Spleen (tissue), 11 donors: ENCODE results near the gene NRL. TPM values are rescaled to one million over a fixed set of nuclear protein-coding genes. Genes with fewer than 3 reads are reported as not detected.
A peak's percentile ranks its signal among the peaks of the same experiment; 100 is the strongest.

Experiments used
- DNase-seq: peaks from one replicate; pipeline ENCODE4 v3.0.0-alpha.2; 2020
- H3K27ac ChIP-seq, 8 donors: fragments of 200-600 bp; sonication (generic) in 7 of 8; 1 replicate in 4 of 8; 2 replicates in 4 of 8; pipeline versions ENCODE4 v1.5.0 to v1.8.0; 2016 to 2021; ENCODE audit warnings: inconsistent platforms in 4 of 8, mild to moderate bottlenecking in 4 of 8, moderate library complexity in 1 of 8
- H3K27me3 ChIP-seq, 7 donors: fragments of 200-600 bp; sonication (generic) in 6 of 7; replicated peaks in 1 of 7; 1 replicate in 4 of 7; 2 replicates in 3 of 7; pipeline versions ENCODE4 v1.5.0 to v1.8.0; 2016 to 2021; ENCODE audit warnings: inconsistent platforms in 3 of 7, mild to moderate bottlenecking in 1 of 7
- H3K36me3 ChIP-seq, 6 donors: fragments of 200-600 bp; sonication (generic) in 5 of 6; 1 replicate in 4 of 6; 2 replicates in 2 of 6; pipeline versions ENCODE4 v1.5.0 to v1.8.0; 2016 to 2021; ENCODE audit warnings: inconsistent platforms in 2 of 6
- H3K4me1 ChIP-seq, 6 donors: fragments of 200-600 bp; sonication (generic) in 5 of 6; 1 replicate in 3 of 6; 2 replicates in 3 of 6; pipeline versions ENCODE4 v1.5.0 to v1.8.0; 2016 to 2021; ENCODE audit warnings: inconsistent platforms in 3 of 6
- H3K4me3 ChIP-seq, 8 donors: fragments of 200-600 bp; sonication (generic) in 7 of 8; 1 replicate in 4 of 8; 2 replicates in 4 of 8; pipeline versions ENCODE4 v1.5.0 to v1.8.0; 2016 to 2021; ENCODE audit warnings: inconsistent platforms in 4 of 8, mild to moderate bottlenecking in 4 of 8, moderate library complexity in 2 of 8
- H3K9me3 ChIP-seq, 8 donors: fragments of 200-600 bp; sonication (generic) in 7 of 8; 1 replicate in 4 of 8; 2 replicates in 4 of 8; pipeline versions ENCODE4 v1.5.0 to v1.8.0; 2016 to 2021; ENCODE audit warnings: inconsistent platforms in 4 of 8
- CTCF ChIP-seq, 11 experiments: fragments of 200-600 bp in 7 of 11; fragments of 450-650 bp in 4 of 11; sonication (generic) in 4 of 11; IDR thresholded peaks in 8 of 11; conservative IDR thresholded peaks in 3 of 11; 1 replicate in 7 of 11; 2 replicates in 4 of 11; pipeline versions ENCODE4 v1.4.0 to v1.8.0; 2016 to 2021; ENCODE audit warnings: antibody characterized with exemption in 11 of 11, inconsistent platforms in 4 of 11, mild to moderate bottlenecking in 1 of 11
- POLR2A ChIP-seq, 3 donors: fragments of 450-650 bp; IDR thresholded peaks; one replicate each; pipeline ENCODE4 v1.5.1; 2017; ENCODE audit warnings: antibody characterized with exemption in 3 of 3, mild to moderate bottlenecking in 1 of 3
- POLR2AphosphoS5 ChIP-seq, 3 donors: sonication (generic); formaldehyde crosslinking; IDR thresholded peaks; one replicate each; pipeline ENCODE4 v1.5.1; 2017; ENCODE audit warnings: antibody characterized with exemption in 3 of 3
- WGBS, 5 donors: extraction: QIAGEN DNeasy Blood & Tissue Kit in 3 of 5; methylation state at CpG; one replicate each; pipeline versions ENCODE4 v1.1.5 to v1.1.7; 2013 to 2018; 5-methylcytosine and 5-hydroxymethylcytosine counted together
- intact Hi-C: fragments of 100-400 bp; cut with DNase I; formaldehyde crosslinking; loops from one replicate; pipeline ENCODE4 v1.15.0; 2023; ENCODE audit warnings: low total_unique reads
- polyA plus RNA-seq, 3 donors: library from polyadenylated mRNA; stranded (reverse); fragments of 200-250 nt; gene quantifications; one replicate each; pipeline ENCODE4 v1.2.1, GENCODE V29; 2013
- total RNA-seq, 7 donors: library from RNA; depleted of rRNA in 3 of 7; stranded (reverse); fragments of >200 nt in 3 of 7; fragmentation: NEBNext Ultra II Directional in 4 of 7; extraction: Animal tissue kit (Norgen Biotek cat#: 25700) in 4 of 7; gene quantifications; one replicate each; pipeline versions ENCODE4 v1.1.0 to v1.2.1, GENCODE V29; 2016 to 2021
- donor health status: healthy with polysubstance abuse.
- donor health status: DM: no; HTN: no; CAD: no; lungs with moderate emphysema.
- donor health status: DM: no; HTN: no; CAD: no.
- donor health status: Bipolar disorder and iron deficiency.
- donor health status: healthy.
- donor health status: DM: no; HTN: no; CAD: no.
- donor health status: DM: yes; HTN: yes; CAD: no.

NRL gene
- total and polyA plus RNA-seq, 10 donors, result 2.0 to 7.8 (median 4.0) TPM

- TF ChIP-seq POLR2AphosphoS5 (IDR thresholded peaks at IDR 0.05) (no peak), POLR2A (IDR thresholded peaks at IDR 0.05) (no peak), CTCF (IDR thresholded peaks at IDR 0.05 in 8 of 11, conservative IDR thresholded peaks at IDR 0.05 in 3 of 11) (no peak)
- peaks cover 0 to 13% (median 0%) of the 10 kb centered on the region in 6 donors for H3K4me1 ChIP-seq
- DNase-seq, result peak; percentile 47
- H3K27ac ChIP-seq, result no peak overlapping the region
- no peaks in the 10 kb centered on the region for H3K9me3 ChIP-seq
- no peak overlapping the region for H3K4me3 ChIP-seq
- 80 to 100% (median 89%) methylated on average over 1 to 10 of the region's 10 CpGs for WGBS, 5 donors
- intact Hi-C loops, result no loop called here
- no peaks in the 10 kb centered on the region for H3K36me3 ChIP-seq
- peaks cover 0 to 17% (median 0%) of the 10 kb centered on the region in 7 donors for H3K27me3 ChIP-seq
Measured at GRCh38 chr14:24068711-24069410, 45.9 kb downstream of the NRL start.

- H3K4me3 ChIP-seq, result no peak overlapping the region
- DNase-seq, result peak; percentile 28
- WGBS, 5 donors, result 80 to 92% (median 92%) methylated on average over 12 of the region's 12 CpGs
- intact Hi-C loops, result no loop called here
- no peaks in the 10 kb centered on the region for H3K9me3 ChIP-seq
- H3K27me3 ChIP-seq, result peaks cover 0 to 11% (median 0%) of the 10 kb centered on the region in 7 donors
- TF ChIP-seq CTCF (IDR thresholded peaks at IDR 0.05 in 8 of 11, conservative IDR thresholded peaks at IDR 0.05 in 3 of 11), result no peak
- H3K36me3 ChIP-seq, result no peaks in the 10 kb centered on the region
- no peak overlapping the region for H3K27ac ChIP-seq
- H3K4me1 ChIP-seq, result peaks cover 0 to 13% (median 0%) of the 10 kb centered on the region in 6 donors
Measured at GRCh38 chr14:24067133-24068082, 47.3 kb downstream of the NRL start.

GRCh38 chr14:24066496-24067132, 48.1 kb downstream of the NRL start:
- Histone ChIP-seq H3K36me3 (no peaks in the 10 kb centered on the region), H3K9me3 (no peaks in the 10 kb centered on the region), H3K27me3 (peaks cover 0 to 6% (median 0%) of the 10 kb centered on the region in 7 donors), H3K4me3 (no peak overlapping the region), H3K4me1 (peaks cover 0 to 13% (median 0%) of the 10 kb centered on the region in 6 donors), H3K27ac (no peak overlapping the region)
- DNase-seq, result no peak
- intact Hi-C loops, result no loop called here
- TF ChIP-seq POLR2AphosphoS5 (IDR thresholded peaks at IDR 0.05) (no peak), CTCF (IDR thresholded peaks at IDR 0.05 in 8 of 11, conservative IDR thresholded peaks at IDR 0.05 in 3 of 11) (no peak), POLR2A (IDR thresholded peaks at IDR 0.05) (no peak)
- 88 to 93% (median 91%) methylated on average over 8 of the region's 8 CpGs for WGBS, 5 donors
